Activated CD8-positive, alpha-beta memory T cell treated with anti-CD3 and anti-CD28 coated beads, Interleukin-2, amount 10 ng/mL, durations not matched to agents 7 days and 5 days (primary cell): ENCODE data around the gene TBX1. TPM values are rescaled to one million over a fixed set of nuclear protein-coding genes. Genes with fewer than 3 reads are reported as not detected.

Source experiments
- ATAC-seq: fragments of 150-1000 bp; cut with Tn5 transposase; one replicate; pipeline ENCODE4 v1.10.0; 2021; ENCODE audit warnings: moderate library complexity
- CTCF ChIA-PET: fragments of 350-600 bp; sonication (Branson Sonifier 250); formaldehyde crosslinking; loops from one replicate; lab custom pipeline; 2021; ENCODE audit warnings: antibody characterized with exemption; lab: Charles Lee
- DNase-seq: peaks from one replicate; pipeline ENCODE4 v3.0.0-alpha.2; 2020
- H3K27ac Mint-ChIP-seq: one replicate; pipeline ENCODE4 v1.8.0; 2021; ENCODE audit warnings: mild to moderate bottlenecking, mixed read lengths
- H3K27me3 Mint-ChIP-seq: one replicate; pipeline ENCODE4 v1.8.0; 2021; ENCODE audit warnings: mixed read lengths
- H3K36me3 Mint-ChIP-seq: one replicate; pipeline ENCODE4 v1.8.0; 2021; ENCODE audit warnings: mild to moderate bottlenecking, mixed read lengths
- H3K4me1 Mint-ChIP-seq: one replicate; pipeline ENCODE4 v1.8.0; 2021; ENCODE audit warnings: mixed read lengths
- H3K4me3 Mint-ChIP-seq: one replicate; pipeline ENCODE4 v1.8.0; 2021; ENCODE audit warnings: mild to moderate bottlenecking, moderate library complexity, mixed read lengths
- H3K9me3 Mint-ChIP-seq: one replicate; pipeline ENCODE4 v1.8.0; 2022; ENCODE audit warnings: low read depth, mixed read lengths
- total RNA-seq, 2 experiments: library from RNA; stranded (reverse); gene quantifications; one replicate each; pipeline ENCODE4 v1.2.3, GENCODE V29; 2021

Gene TBX1
- 1 to 10 TPM in 1 of 2 experiments, under 1 TPM in 1; 0.91 to 1.1 TPM for total RNA-seq

- Mint-ChIP-seq H3K27ac (peak within 1 kb of the TSS; percentile 80), H3K27me3 (peaks cover 80% of the 10 kb centered on the region), H3K4me1 (peaks cover 20% of the 10 kb centered on the region), H3K9me3 (no peaks in the 10 kb centered on the region), H3K36me3 (peaks cover 6% of the 10 kb centered on the region), H3K4me3 (peak within 1 kb of the TSS; percentile 42)
- no peak for DNase-seq
- no peak for ATAC-seq
- CTCF ChIA-PET = interaction anchor here (1.8 kb wide), 1 partner anchor 30 kb away, joined by 8 read pairs; no protein-coding TSS in a partner anchor
These were observed at the start of gene TBX1 for GRCh38 chr22:19760058-19760950. Gene TBX1 (plus strand): TSS chr22:19760778. CDS start chr22:19760844, 66 bp downstream.

GRCh38 chr22:19713245-19713644 is 47.3 kb upstream of the TBX1 start:
- Mint-ChIP-seq H3K4me1 (peaks cover 3% of the 10 kb centered on the region), H3K27me3 (peaks cover 29% of the 10 kb centered on the region), H3K27ac (no peak overlapping the region), H3K36me3 (no peaks in the 10 kb centered on the region), H3K9me3 (no peaks in the 10 kb centered on the region), H3K4me3 (no peak overlapping the region)
- no peak for DNase-seq
- CTCF ChIA-PET = no interaction called here
- ATAC-seq = no peak

GRCh38 chr22:19713650-19714311 is 46.8 kb upstream of the TBX1 start:
- Mint-ChIP-seq H3K27ac (no peak overlapping the region), H3K27me3 (peaks cover 29% of the 10 kb centered on the region), H3K36me3 (no peaks in the 10 kb centered on the region), H3K4me3 (no peak overlapping the region), H3K9me3 (no peaks in the 10 kb centered on the region), H3K4me1 (peaks cover 3% of the 10 kb centered on the region)
- DNase-seq (no peak), ATAC-seq (no peak)
- CTCF ChIA-PET = no interaction called here

- DNase-seq (no peak), ATAC-seq (no peak)
- H3K4me1 Mint-ChIP-seq = peaks cover 3% of the 10 kb centered on the region
- no peak within 1 kb of the TSS for H3K4me3 Mint-ChIP-seq
- H3K9me3 Mint-ChIP-seq = no peaks in the 10 kb centered on the region
- CTCF ChIA-PET = no interaction called here
- no peaks in the 10 kb centered on the region for H3K36me3 Mint-ChIP-seq
- H3K27ac Mint-ChIP-seq = no peak within 1 kb of the TSS
- peaks cover 34% of the 10 kb centered on the region for H3K27me3 Mint-ChIP-seq
These were observed 46.0 kb upstream of the TBX1 start, which contains the start of gene SEPTIN5 for GRCh38 chr22:19714312-19715187. Gene SEPTIN5 (plus strand): TSS chr22:19714503. CDS start chr22:19714589, 86 bp downstream.

- DNase-seq (no peak), ATAC-seq (no peak)
- CTCF ChIA-PET = interaction anchor here (1.0 to 2.1 kb wide), 2 partner anchors 15 to 195 kb away, joined by 5 to 6 read pairs; no protein-coding TSS in a partner anchor
- H3K4me3 Mint-ChIP-seq = no peak overlapping the region
- no peaks in the 10 kb centered on the region for H3K36me3 Mint-ChIP-seq
- peaks cover 41% of the 10 kb centered on the region for H3K27me3 Mint-ChIP-seq
- no peak overlapping the region for H3K27ac Mint-ChIP-seq
- peaks cover 3% of the 10 kb centered on the region for H3K4me1 Mint-ChIP-seq
- no peaks in the 10 kb centered on the region for H3K9me3 Mint-ChIP-seq
These were observed 45.2 kb upstream of the TBX1 start for GRCh38 chr22:19715188-19715930.

GRCh38 chr22:19716041-19716828 is 44.3 kb upstream of the TBX1 start:
- Mint-ChIP-seq H3K27ac (no peak overlapping the region), H3K4me3 (no peak overlapping the region), H3K9me3 (no peaks in the 10 kb centered on the region), H3K4me1 (peaks cover 3% of the 10 kb centered on the region), H3K27me3 (peaks cover 49% of the 10 kb centered on the region), H3K36me3 (no peaks in the 10 kb centered on the region)
- CTCF ChIA-PET = interaction anchor here (1.0 to 2.1 kb wide), 2 partner anchors 14 to 194 kb away, joined by 5 to 6 read pairs; no protein-coding TSS in a partner anchor
- ATAC-seq (no peak), DNase-seq (no peak)

- H3K27me3 Mint-ChIP-seq = peaks cover 53% of the 10 kb centered on the region
- DNase-seq (no peak), ATAC-seq (no peak)
- CTCF ChIA-PET = interaction anchor here (1.1 to 2.1 kb wide), 2 partner anchors 14 to 194 kb away, joined by 3 to 6 read pairs; no protein-coding TSS in a partner anchor
- peaks cover 3% of the 10 kb centered on the region for H3K4me1 Mint-ChIP-seq
- no peaks in the 10 kb centered on the region for H3K36me3 Mint-ChIP-seq
- H3K9me3 Mint-ChIP-seq = no peaks in the 10 kb centered on the region
- H3K27ac Mint-ChIP-seq = no peak overlapping the region
- H3K4me3 Mint-ChIP-seq = no peak overlapping the region
These were observed 43.8 kb upstream of the TBX1 start for GRCh38 chr22:19716829-19717105.

GRCh38 chr22:19717181-19717580 is 43.4 kb upstream of the TBX1 start:
- no peaks in the 10 kb centered on the region for H3K36me3 Mint-ChIP-seq
- DNase-seq = no peak
- no peak overlapping the region for H3K4me3 Mint-ChIP-seq
- peaks cover 3% of the 10 kb centered on the region for H3K4me1 Mint-ChIP-seq
- CTCF ChIA-PET = interaction anchor here (1.1 to 2.1 kb wide), 2 partner anchors 13 to 193 kb away, joined by 3 to 6 read pairs; no protein-coding TSS in a partner anchor
- no peak overlapping the region for H3K27ac Mint-ChIP-seq
- peaks cover 52% of the 10 kb centered on the region for H3K27me3 Mint-ChIP-seq
- H3K9me3 Mint-ChIP-seq = no peaks in the 10 kb centered on the region
- ATAC-seq = no peak

- H3K27me3 Mint-ChIP-seq = peaks cover 53% of the 10 kb centered on the region
- CTCF ChIA-PET = interaction anchor here (1.1 kb wide), 2 partner anchors 12 to 39 kb away, joined by 3 to 5 read pairs; no protein-coding TSS in a partner anchor
- no peak overlapping the region for H3K27ac Mint-ChIP-seq
These were observed 42.7 kb upstream of the TBX1 start for GRCh38 chr22:19717691-19718455.

GRCh38 chr22:19718456-19719049 is 42.0 kb upstream of the TBX1 start:
- DNase-seq (no peak), ATAC-seq (no peak)
- Mint-ChIP-seq H3K36me3 (no peaks in the 10 kb centered on the region), H3K4me3 (no peak overlapping the region), H3K9me3 (no peaks in the 10 kb centered on the region), H3K4me1 (peaks cover 6% of the 10 kb centered on the region), H3K27me3 (peaks cover 52% of the 10 kb centered on the region), H3K27ac (no peak overlapping the region)
- CTCF ChIA-PET = interaction anchor here (1.1 to 3.0 kb wide), 3 partner anchors 12 to 137 kb away, joined by 3 to 13 read pairs (median 5); no protein-coding TSS in a partner anchor

More at GRCh38 chr22:19717691-19718455, 42.7 kb upstream of the TBX1 start:
- no peaks in the 10 kb centered on the region for H3K9me3 Mint-ChIP-seq
- DNase-seq (peak; percentile 78), ATAC-seq (peak; percentile 92)
- peaks cover 3% of the 10 kb centered on the region for H3K4me1 Mint-ChIP-seq
- peak overlapping the region; percentile 61 for H3K4me3 Mint-ChIP-seq
- H3K36me3 Mint-ChIP-seq = no peaks in the 10 kb centered on the region

GRCh38 chr22:19719050-19719482 is 41.5 kb upstream of the TBX1 start:
- no peak for ATAC-seq
- CTCF ChIA-PET = interaction anchor here (1.1 to 3.0 kb wide), 3 partner anchors 11 to 137 kb away, joined by 3 to 13 read pairs (median 5); no protein-coding TSS in a partner anchor
- Mint-ChIP-seq H3K27ac (no peak overlapping the region), H3K4me1 (peaks cover 7% of the 10 kb centered on the region), H3K36me3 (no peaks in the 10 kb centered on the region), H3K4me3 (peak overlapping the region; percentile 2), H3K27me3 (peaks cover 48% of the 10 kb centered on the region), H3K9me3 (no peaks in the 10 kb centered on the region)
- DNase-seq = no peak
